ENCODE measurements around the gene SLC22A23.

SLC22A23 gene

GRCh38 chr6:3414327-3415081 lies 42.3 kb downstream of the SLC22A23 start:
- Mint-ChIP-seq H3K27me3 (no peaks in the 10 kb centered on the region), H3K9me3 (no peaks in the 10 kb centered on the region), H3K4me3 (no peak overlapping the region), H3K27ac (no peak overlapping the region), H3K4me1 (peaks cover 13% of the 10 kb centered on the region), H3K36me3 (no peaks in the 10 kb centered on the region)
- CTCF ChIA-PET: interaction anchor here (0.6 to 1.0 kb wide), 3 partner anchors 38 to 1791 kb away, joined by 3 read pairs; no protein-coding TSS in a partner anchor
- DNase-seq: peak; percentile 46

GRCh38 chr6:3413592-3413991 lies 43.3 kb downstream of the SLC22A23 start:
- DNase-seq: no peak
- no peaks in the 10 kb centered on the region for H3K36me3 Mint-ChIP-seq
- CTCF ChIA-PET: interaction anchor here (1.0 to 1.6 kb wide), 3 partner anchors 18 to 319 kb away, joined by 3 to 8 read pairs (median 4); no protein-coding TSS in a partner anchor

GRCh38 chr6:3412779-3413500 lies 43.9 kb downstream of the SLC22A23 start:
- H3K4me1 Mint-ChIP-seq: peaks cover 13% of the 10 kb centered on the region
- CTCF ChIA-PET: interaction anchor here (1.0 to 1.8 kb wide), 4 partner anchors 18 to 319 kb away, joined by 3 to 8 read pairs (median 4); no protein-coding TSS in a partner anchor
- H3K27me3 Mint-ChIP-seq: no peaks in the 10 kb centered on the region
- H3K9me3 Mint-ChIP-seq: no peaks in the 10 kb centered on the region
- no peak for DNase-seq
- no peaks in the 10 kb centered on the region for H3K36me3 Mint-ChIP-seq
- no peak overlapping the region for H3K4me3 Mint-ChIP-seq
- H3K27ac Mint-ChIP-seq: no peak overlapping the region

More at GRCh38 chr6:3413592-3413991, 43.3 kb downstream of the SLC22A23 start:
- Mint-ChIP-seq H3K27ac (no peak overlapping the region), H3K9me3 (no peaks in the 10 kb centered on the region), H3K4me3 (no peak overlapping the region), H3K4me1 (peaks cover 13% of the 10 kb centered on the region), H3K27me3 (no peaks in the 10 kb centered on the region)

GRCh38 chr6:3411967-3412778 lies 44.7 kb downstream of the SLC22A23 start:
- CTCF ChIA-PET: interaction anchor here (0.7 to 1.9 kb wide), 10 partner anchors 10 to 320 kb away, joined by 3 to 8 read pairs (median 4); no protein-coding TSS in a partner anchor
- no peaks in the 10 kb centered on the region for H3K27me3 Mint-ChIP-seq
- no peak for DNase-seq
- H3K9me3 Mint-ChIP-seq: no peaks in the 10 kb centered on the region
- peaks cover 13% of the 10 kb centered on the region for H3K4me1 Mint-ChIP-seq
- no peaks in the 10 kb centered on the region for H3K36me3 Mint-ChIP-seq
- no peak overlapping the region for H3K4me3 Mint-ChIP-seq
- no peak overlapping the region for H3K27ac Mint-ChIP-seq

- peaks cover 13% of the 10 kb centered on the region for H3K4me1 Mint-ChIP-seq
- no peaks in the 10 kb centered on the region for H3K36me3 Mint-ChIP-seq
- no peaks in the 10 kb centered on the region for H3K27me3 Mint-ChIP-seq
- DNase-seq: peak; percentile 76
- H3K27ac Mint-ChIP-seq: no peak overlapping the region
- CTCF ChIA-PET: interaction anchor here (0.6 to 2.0 kb wide), 15 partner anchors 9 to 321 kb away, joined by 3 to 8 read pairs (median 3); no protein-coding TSS in a partner anchor
- H3K4me3 Mint-ChIP-seq: no peak overlapping the region
- no peaks in the 10 kb centered on the region for H3K9me3 Mint-ChIP-seq
Measured at GRCh38 chr6:3410385-3411360, 46.2 kb downstream of the SLC22A23 start.

- Mint-ChIP-seq H3K4me3 (no peak overlapping the region), H3K9me3 (no peaks in the 10 kb centered on the region), H3K36me3 (no peaks in the 10 kb centered on the region), H3K27ac (no peak overlapping the region), H3K27me3 (no peaks in the 10 kb centered on the region), H3K4me1 (peaks cover 9% of the 10 kb centered on the region)
- DNase-seq: no peak
- CTCF ChIA-PET: interaction anchor here (0.8 to 2.0 kb wide), 3 partner anchors 13 to 52 kb away, joined by 3 to 8 read pairs (median 3); no protein-coding TSS in a partner anchor
Measured at GRCh38 chr6:3409699-3410384, 47.0 kb downstream of the SLC22A23 start.

- Mint-ChIP-seq H3K9me3 (no peaks in the 10 kb centered on the region), H3K4me1 (peaks cover 2% of the 10 kb centered on the region)
- CTCF ChIA-PET: no interaction called here
Measured at GRCh38 chr6:3408665-3409064, 48.2 kb downstream of the SLC22A23 start.

GRCh38 chr6:3407840-3408239 lies 49.0 kb downstream of the SLC22A23 start:
- DNase-seq: no peak
- Mint-ChIP-seq H3K9me3 (no peaks in the 10 kb centered on the region), H3K4me1 (peaks cover 2% of the 10 kb centered on the region), H3K27ac (no peak overlapping the region), H3K4me3 (no peak overlapping the region), H3K27me3 (no peaks in the 10 kb centered on the region), H3K36me3 (no peaks in the 10 kb centered on the region)
- CTCF ChIA-PET: no interaction called here

More at GRCh38 chr6:3408665-3409064, 48.2 kb downstream of the SLC22A23 start:
- DNase-seq: no peak
- no peak overlapping the region for H3K27ac Mint-ChIP-seq
- H3K4me3 Mint-ChIP-seq: no peak overlapping the region
- H3K27me3 Mint-ChIP-seq: no peaks in the 10 kb centered on the region
- H3K36me3 Mint-ChIP-seq: no peaks in the 10 kb centered on the region

- H3K4me3 Mint-ChIP-seq: no peak overlapping the region
- H3K4me1 Mint-ChIP-seq: peaks cover 2% of the 10 kb centered on the region
- H3K9me3 Mint-ChIP-seq: no peaks in the 10 kb centered on the region
- H3K27ac Mint-ChIP-seq: no peak overlapping the region
- no peak for DNase-seq
- H3K27me3 Mint-ChIP-seq: no peaks in the 10 kb centered on the region
- no peaks in the 10 kb centered on the region for H3K36me3 Mint-ChIP-seq
- CTCF ChIA-PET: no interaction called here
Measured at GRCh38 chr6:3406891-3407809, 49.7 kb downstream of the SLC22A23 start.

GRCh38 chr6:3406362-3406821 lies 50.5 kb downstream of the SLC22A23 start:
- Mint-ChIP-seq H3K36me3 (no peaks in the 10 kb centered on the region), H3K27me3 (no peaks in the 10 kb centered on the region), H3K4me1 (peaks cover 2% of the 10 kb centered on the region), H3K9me3 (no peaks in the 10 kb centered on the region), H3K4me3 (no peak overlapping the region), H3K27ac (no peak overlapping the region)
- CTCF ChIA-PET: no interaction called here
- DNase-seq: no peak

- Mint-ChIP-seq H3K36me3 (no peaks in the 10 kb centered on the region), H3K4me1 (no peaks in the 10 kb centered on the region), H3K9me3 (no peaks in the 10 kb centered on the region), H3K27me3 (no peaks in the 10 kb centered on the region), H3K4me3 (no peak overlapping the region), H3K27ac (no peak overlapping the region)
- no peak for DNase-seq
- CTCF ChIA-PET: interaction anchor here (0.7 kb wide), 1 partner anchor 43 kb away, joined by 4 read pairs; no protein-coding TSS in a partner anchor
Measured at GRCh38 chr6:3405679-3406078, 51.2 kb downstream of the SLC22A23 start.

- Mint-ChIP-seq H3K36me3 (no peaks in the 10 kb centered on the region), H3K4me1 (no peaks in the 10 kb centered on the region), H3K4me3 (no peak overlapping the region), H3K27ac (no peak overlapping the region), H3K27me3 (no peaks in the 10 kb centered on the region), H3K9me3 (no peaks in the 10 kb centered on the region)
- CTCF ChIA-PET: interaction anchor here (0.7 kb wide), 1 partner anchor 42 kb away, joined by 4 read pairs; no protein-coding TSS in a partner anchor
- DNase-seq: no peak
Measured at GRCh38 chr6:3405182-3405518, 51.7 kb downstream of the SLC22A23 start.
